ENCODE measurements around the gene DNAJC25. TPM values are rescaled to one million over a fixed set of nuclear protein-coding genes. Genes with fewer than 3 reads are reported as not detected.
A peak's percentile ranks its signal among the peaks of the same experiment; 100 is the strongest.

DNAJC25 gene
- 6.2 and 6.6 TPM in 2 replicates for total RNA-seq (2021; fragmentation: NEBNext Ultra II Directional; extraction: Animal tissue kit (Norgen Biotek cat#: 25700))
- polyA plus RNA-seq (2011; rRNA removed): 2.5 and 2.7 TPM in 2 replicates
- polyA plus RNA-seq (2011; cell fraction: cytosol; rRNA removed): 4.1 TPM
- 4.5 TPM for polyA plus RNA-seq (2011; cell fraction: nucleus; rRNA removed)
- 3.2 to 4.8 TPM (median 3.4 TPM) in 4 replicates for polyA plus RNA-seq (2012, experiment 1 of 2)
- polyA plus RNA-seq (2012, experiment 2 of 2): 0.76 TPM
- polyA plus RNA-seq (2013, experiment 1 of 2): 10.5 TPM
- 12.6 TPM for polyA plus RNA-seq (2013, experiment 2 of 2)
- 1.4 and 2.2 TPM in 2 replicates for polyA minus RNA-seq (2011; rRNA and poly(A)+ RNA removed)
- 1.5 TPM for polyA minus RNA-seq (2011; cell fraction: cytosol; rRNA and poly(A)+ RNA removed)
- polyA minus RNA-seq (2011; cell fraction: nucleus; rRNA and poly(A)+ RNA removed): 6.0 TPM
- long read RNA-seq, experiment 1, partial matches to known transcripts: 3 of 7 reads
- long read RNA-seq, experiment 1, other reads (novel, unspliced or antisense): 0 of 7 reads
- long read RNA-seq, experiment 2, partial matches to known transcripts: 1 of 1 reads
- long read RNA-seq, experiment 2, other reads (novel, unspliced or antisense): 0 of 1 reads

DNA sequence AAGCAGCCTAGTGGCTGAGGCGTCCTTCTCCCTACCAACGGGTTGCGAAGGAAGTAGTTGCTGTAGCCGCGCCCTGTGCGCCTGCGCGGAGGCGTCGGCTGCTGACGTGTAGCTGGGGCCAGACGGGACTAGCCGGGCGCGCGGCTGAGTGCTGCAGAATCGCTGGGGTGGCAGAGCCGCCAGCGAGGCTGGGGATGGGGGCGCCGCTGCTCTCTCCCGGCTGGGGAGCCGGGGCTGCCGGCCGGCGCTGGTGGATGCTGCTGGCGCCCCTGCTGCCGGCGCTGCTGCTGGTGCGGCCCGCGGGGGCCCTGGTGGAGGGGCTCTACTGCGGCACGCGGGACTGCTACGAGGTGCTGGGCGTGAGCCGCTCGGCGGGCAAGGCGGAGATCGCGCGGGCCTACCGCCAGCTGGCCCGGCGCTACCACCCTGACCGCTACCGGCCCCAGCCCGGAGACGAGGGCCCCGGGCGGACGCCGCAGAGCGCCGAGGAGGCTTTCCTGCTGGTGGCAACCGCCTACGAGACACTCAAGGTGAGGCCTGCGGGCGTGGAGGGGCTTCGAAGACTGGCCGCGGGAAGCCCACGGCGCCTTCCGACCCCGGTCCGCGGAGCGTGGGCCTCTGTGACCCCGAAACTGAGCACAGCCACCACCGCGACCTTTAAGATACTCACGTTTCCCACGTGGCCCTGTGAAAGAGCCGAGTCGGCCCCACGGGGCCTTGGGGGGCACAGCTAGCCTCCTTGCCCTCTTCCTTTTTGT is at the start of gene DNAJC25:
Gene DNAJC25, plus strand, starts transcription at position 121 of the 758 bp plus-strand sequence. Its CDS starts 74 bp downstream, at position 195.
- H2BK12ac ChIP-seq (ENCODE audit: low read depth, low read length): no peak within 1 kb of the TSS
- H3K27me3 ChIP-seq (replicated peaks in 1 of 4; ENCODE audit: control insufficient read depth in 3 of 4, extremely low read depth in 1 of 4, insufficient read depth in 3 of 4, low read length in 3 of 4): no peaks in the 10 kb centered on the region
- peak within 1 kb of the TSS; percentile 85 to 96 (median 86) for H3K9ac ChIP-seq (replicated peaks in 1 of 4; ENCODE audit: extremely low read depth in 1 of 4, low read depth in 3 of 4, low read length in 3 of 4)
- DNase-seq (ENCODE audit: low read depth in 1 of 2, low spot score in 2 of 2) (peak; percentile 96 to 99), FAIRE-seq (peak; percentile 91)
- no peak within 1 kb of the TSS for H2AK5ac ChIP-seq (ENCODE audit: low read depth, low read length)
- no peak within 1 kb of the TSS for H2BK20ac ChIP-seq (ENCODE audit: low read length)
- H3K27ac ChIP-seq (ENCODE audit: low read depth, low read length): peak within 1 kb of the TSS; percentile 49; the same call in 1 of the 2 replicates
- no peaks in the 10 kb centered on the region for H3K79me1 ChIP-seq (ENCODE audit: low read depth, low read length)
- no peak within 1 kb of the TSS for H3K14ac ChIP-seq (ENCODE audit: insufficient read length)
- no peak within 1 kb of the TSS for H2BK5ac ChIP-seq (ENCODE audit: low read depth, low read length)
- H3K23ac ChIP-seq (ENCODE audit: insufficient read length): no peak within 1 kb of the TSS
- H3K23me2 ChIP-seq (ENCODE audit: low read depth, low read length): peaks cover 8% of the 10 kb centered on the region; the same call in 1 of the 2 replicates
- peak within 1 kb of the TSS; percentile 97 for H2AFZ ChIP-seq (ENCODE audit: low read length)
- peak within 1 kb of the TSS; percentile 81 to 92 (median 90) for H3K4me3 ChIP-seq (ENCODE audit: extremely low read depth in 1 of 4, insufficient read depth in 2 of 4, low read depth in 3 of 4, low read length in 4 of 4)
- peak within 1 kb of the TSS; percentile 90 to 94 for H3K4me2 ChIP-seq (ENCODE audit: insufficient read depth in 1 of 2, low read depth in 2 of 2, low read length in 2 of 2)
- CTCF ChIA-PET (ENCODE audit: partially characterized antibody): interaction anchor here (1.0 to 1.1 kb wide), 2 partner anchors 33 to 43 kb away, joined by 3 to 5 read pairs; no protein-coding TSS in a partner anchor
- H3K36me3 ChIP-seq (ENCODE audit: control insufficient read depth in 2 of 4, insufficient read depth in 4 of 4, low read length in 3 of 4): no peaks in the 10 kb centered on the region
- peaks cover 13 to 48% of the 10 kb centered on the region in 2 experiments for H3K79me2 ChIP-seq (ENCODE audit: control insufficient read depth in 1 of 2, insufficient read depth in 2 of 2, low read length in 2 of 2)
- no peak within 1 kb of the TSS for H2BK120ac ChIP-seq (replicated peaks; ENCODE audit: low read depth, low read length)
- H4K8ac ChIP-seq (ENCODE audit: extremely low read depth, insufficient read depth, low read length): peak within 1 kb of the TSS; percentile 45
- H4K20me1 ChIP-seq (replicated peaks in 1 of 2; ENCODE audit: control insufficient read depth in 1 of 2, insufficient read depth in 2 of 2, low read length in 2 of 2): peaks cover 3 to 7% of the 10 kb centered on the region in 2 experiments
- peak within 1 kb of the TSS; percentile 42 for H4K5ac ChIP-seq (ENCODE audit: insufficient read length, low read depth, low read length)
- POLR2A ChIA-PET (ENCODE audit: partially characterized antibody): interaction anchor here (0.7 to 5.0 kb wide), 16 partner anchors 10 to 106 kb away, joined by 3 to 27 read pairs (median 4); partner anchors contain the start of genes GNG10 and PTGR1
- H3K18ac ChIP-seq (ENCODE audit: extremely low read depth, low read length): peak within 1 kb of the TSS; percentile 11; the same call in 1 of the 2 replicates
- H3K4me1 ChIP-seq (replicated peaks in 1 of 4; ENCODE audit: control insufficient read depth in 3 of 4, insufficient read depth in 4 of 4, low read length in 3 of 4): peaks cover 0 to 3% (median 0%) of the 10 kb centered on the region in 4 experiments; a peak in 3 of 7 replicates
- H3K4ac ChIP-seq (replicated peaks; ENCODE audit: insufficient read length, low read depth, low read length): no peak within 1 kb of the TSS
- no peak within 1 kb of the TSS for H2BK15ac ChIP-seq (ENCODE audit: low read length)
- peak within 1 kb of the TSS; percentile 1 for H3K56ac ChIP-seq (replicated peaks; ENCODE audit: insufficient read length, low read depth, low read length)
- H3K9me3 ChIP-seq (ENCODE audit: insufficient read depth in 2 of 2, low read depth in 1 of 2, low read length in 1 of 2): no peaks in the 10 kb centered on the region
- H4K91ac ChIP-seq (replicated peaks; ENCODE audit: insufficient read length, low read length): no peak within 1 kb of the TSS
- WGBS, 2 experiments (ENCODE audit: extremely low coverage in 1 of 2, insufficient coverage in 1 of 2, insufficient read length in 1 of 2, insufficient replicate concordance in 2 of 2, low coverage in 1 of 2, low lambda C conversion rate in 2 of 2, missing lambda C conversion rate in 1 of 2): 2% methylated on average over 59 of the region's 79 CpGs; no CpG with 5 or more reads in 1 of the 2 experiments
- TF ChIP-seq FOSL1 (IDR thresholded peaks at IDR 0.05; ENCODE audit: insufficient read depth, low read depth, low read length) (no peak), PHF8 (conservative IDR thresholded peaks at IDR 0.05; ENCODE audit: low read depth, low read length) (peak; percentile 100), CBX8 (IDR thresholded peaks at IDR 0.05; ENCODE audit: borderline replicate concordance, low read depth, low read length) (no peak), CEBPB (IDR thresholded peaks at IDR 0.05; ENCODE audit: low read depth, low read length) (no peak), TAF1 (IDR thresholded peaks at IDR 0.05; ENCODE audit: low read depth, low read length) (peak; percentile 99), KDM4A (IDR thresholded peaks at IDR 0.05; ENCODE audit: low read depth, low read length, severe bottlenecking) (peak; percentile 60), JUN (IDR thresholded peaks at IDR 0.05; ENCODE audit: low read depth, low read length) (no peak), GABPA (IDR thresholded peaks at IDR 0.05; ENCODE audit: borderline replicate concordance, insufficient read depth, low read length) (no peak; the same call in none of the 2 replicates), KDM5A (IDR thresholded peaks at IDR 0.05; ENCODE audit: low read length) (no peak)
